MM.1S (cell line): Measurements from ENCODE around the gene DLG5.

Experiments used
- DNase-seq: peaks from one replicate; pipeline ENCODE4 v3.0.0-alpha.2; 2015
- H2AFZ ChIP-seq: fragments of 300-600 bp; sonication (generic); 2 replicates; pipeline ENCODE4 v1.6.0; 2016; ENCODE audit warnings: antibody characterized with exemption, low read length
- H3F3A ChIP-seq: fragments of 300-600 bp; sonication (generic); 2 replicates; pipeline ENCODE4 v1.6.1; 2016; ENCODE audit warnings: mild to moderate bottlenecking, antibody characterized with exemption, low read length, moderate library complexity, mixed read lengths; ENCODE audit not compliant: insufficient read depth
- H3K27ac ChIP-seq: fragments of 300-600 bp; sonication (generic); 2 replicates; pipeline ENCODE4 v1.5.1; 2016; ENCODE audit warnings: mild to moderate bottlenecking, low read length
- H3K27me3 ChIP-seq: fragments of 300-600 bp; sonication (generic); replicated peaks from 2 replicates; pipeline ENCODE4 v1.6.0; 2016; ENCODE audit warnings: low read length; ENCODE audit not compliant: insufficient read depth
- H3K36me3 ChIP-seq: fragments of 300-600 bp; sonication (generic); replicated peaks from 2 replicates; pipeline ENCODE4 v1.6.1; 2016; ENCODE audit warnings: mild to moderate bottlenecking, low read length, mixed read lengths; ENCODE audit not compliant: insufficient read depth
- H3K4me1 ChIP-seq: fragments of 300-600 bp; sonication (generic); 2 replicates; pipeline ENCODE4 v1.6.1; 2016; ENCODE audit warnings: low read length, mixed read lengths
- H3K4me2 ChIP-seq: fragments of 300-600 bp; sonication (generic); 2 replicates; pipeline ENCODE4 v1.6.0; 2016; ENCODE audit warnings: low read depth, low read length
- H3K4me3 ChIP-seq: fragments of 300-600 bp; sonication (generic); 2 replicates; pipeline ENCODE4 v1.5.1; 2016; ENCODE audit warnings: low read length, mixed read lengths
- H3K79me2 ChIP-seq: fragments of 300-600 bp; sonication (generic); 2 replicates; pipeline ENCODE4 v1.6.1; 2016; ENCODE audit warnings: mixed run types, low read length, mixed read lengths
- H3K9ac ChIP-seq: fragments of 300-600 bp; sonication (generic); 2 replicates; pipeline ENCODE4 v1.6.1; 2016; ENCODE audit warnings: low read length, mixed read lengths
- H3K9me2 ChIP-seq: fragments of 300-600 bp; sonication (generic); replicated peaks from 2 replicates; pipeline ENCODE4 v1.6.1; 2016; ENCODE audit warnings: mild to moderate bottlenecking, low read length, mixed read lengths; ENCODE audit not compliant: insufficient read depth
- H3K9me3 ChIP-seq: fragments of 300-600 bp; sonication (generic); replicated peaks from 2 replicates; pipeline ENCODE4 v1.6.1; 2016; ENCODE audit warnings: mild to moderate bottlenecking, low read length, mixed read lengths; ENCODE audit not compliant: insufficient read depth
- H4K20me1 ChIP-seq: fragments of 300-600 bp; sonication (generic); 2 replicates; pipeline ENCODE4 v1.6.1; 2016; ENCODE audit warnings: mild to moderate bottlenecking, low read length, moderate library complexity, mixed read lengths; ENCODE audit not compliant: insufficient read depth
- EZH2 ChIP-seq: fragments of 300-600 bp; sonication (generic); optimal IDR thresholded peaks from 2 replicates; pipeline ENCODE3; 2017; ENCODE audit warnings: low read depth, mild to moderate bottlenecking, antibody characterized with exemption, low read length, mixed read lengths
- EZH2phosphoT487 ChIP-seq: fragments of 300-600 bp; sonication (generic); IDR thresholded peaks from 2 replicates; pipeline ENCODE4 v1.6.1; 2018; ENCODE audit warnings: antibody characterized with exemption, low read length
- TF ChIP-seq, protein P1 (sequence below): fragments of 300-600 bp; sonication (generic); IDR thresholded peaks from 2 replicates; pipeline ENCODE4 v1.5.1; 2016; ENCODE audit warnings: antibody characterized with exemption, low read length, mixed read lengths

DLG5 gene

GRCh38 chr10:77828377-77828776, 98.2 kb downstream of the DLG5 start:
- Histone ChIP-seq H3K9me3 (no peaks in the 10 kb centered on the region), H3K36me3 (no peaks in the 10 kb centered on the region), H3K27me3 (no peaks in the 10 kb centered on the region), H4K20me1 (no peaks in the 10 kb centered on the region), H2AFZ (no peak overlapping the region), H3K4me3 (no peak overlapping the region), H3K9me2 (no peaks in the 10 kb centered on the region), H3F3A (no peaks in the 10 kb centered on the region), H3K4me2 (no peak overlapping the region), H3K27ac (no peak overlapping the region), H3K4me1 (no peaks in the 10 kb centered on the region), H3K79me2 (no peaks in the 10 kb centered on the region), H3K9ac (no peak overlapping the region)
- no peak for DNase-seq
- TF ChIP-seq EZH2phosphoT487 (no peak), EZH2 (no peak)
- TF ChIP-seq, protein P1, sequence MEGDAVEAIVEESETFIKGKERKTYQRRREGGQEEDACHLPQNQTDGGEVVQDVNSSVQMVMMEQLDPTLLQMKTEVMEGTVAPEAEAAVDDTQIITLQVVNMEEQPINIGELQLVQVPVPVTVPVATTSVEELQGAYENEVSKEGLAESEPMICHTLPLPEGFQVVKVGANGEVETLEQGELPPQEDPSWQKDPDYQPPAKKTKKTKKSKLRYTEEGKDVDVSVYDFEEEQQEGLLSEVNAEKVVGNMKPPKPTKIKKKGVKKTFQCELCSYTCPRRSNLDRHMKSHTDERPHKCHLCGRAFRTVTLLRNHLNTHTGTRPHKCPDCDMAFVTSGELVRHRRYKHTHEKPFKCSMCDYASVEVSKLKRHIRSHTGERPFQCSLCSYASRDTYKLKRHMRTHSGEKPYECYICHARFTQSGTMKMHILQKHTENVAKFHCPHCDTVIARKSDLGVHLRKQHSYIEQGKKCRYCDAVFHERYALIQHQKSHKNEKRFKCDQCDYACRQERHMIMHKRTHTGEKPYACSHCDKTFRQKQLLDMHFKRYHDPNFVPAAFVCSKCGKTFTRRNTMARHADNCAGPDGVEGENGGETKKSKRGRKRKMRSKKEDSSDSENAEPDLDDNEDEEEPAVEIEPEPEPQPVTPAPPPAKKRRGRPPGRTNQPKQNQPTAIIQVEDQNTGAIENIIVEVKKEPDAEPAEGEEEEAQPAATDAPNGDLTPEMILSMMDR: no peak

DNA sequence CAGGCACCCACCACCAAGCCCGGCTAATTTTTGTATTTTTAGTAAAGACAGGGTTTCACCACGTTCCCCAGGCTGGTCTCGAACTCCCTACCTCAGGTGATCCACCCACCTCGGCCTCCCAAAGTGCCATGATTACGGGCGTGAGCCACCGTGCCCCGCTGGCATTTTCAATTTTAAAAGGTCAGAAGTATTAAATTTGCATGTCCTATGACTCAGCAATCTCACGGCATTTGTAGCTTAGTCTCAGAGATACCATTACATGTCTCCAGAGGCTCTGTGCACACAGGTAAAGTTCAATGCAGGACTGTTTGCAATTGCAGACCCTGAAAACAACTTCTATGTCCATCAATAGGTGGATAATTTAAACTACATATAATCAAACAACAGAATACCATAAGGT, 99.2 kb downstream of the DLG5 start:
- Histone ChIP-seq H3K4me2 (no peak overlapping the region), H3K79me2 (no peaks in the 10 kb centered on the region), H3K9ac (no peak overlapping the region)

DNA sequence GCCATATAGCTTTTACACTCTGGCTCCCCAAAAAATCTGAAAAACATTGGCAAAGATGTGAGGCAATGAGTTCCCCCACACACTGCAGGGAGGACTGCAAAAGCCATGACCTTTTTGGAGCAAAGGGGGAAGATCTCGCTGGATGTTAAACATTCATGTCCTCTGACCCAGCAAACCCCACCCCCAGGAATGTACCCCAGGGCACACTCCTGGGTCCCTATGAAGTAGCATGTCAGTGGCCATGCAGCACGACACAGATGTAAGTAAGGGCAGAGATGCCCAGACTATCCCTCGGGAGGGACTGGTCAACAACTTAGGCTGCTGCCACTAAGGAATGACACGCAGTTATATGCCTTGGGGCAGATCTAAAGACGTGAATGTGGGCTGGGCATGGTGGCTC, 100.6 kb downstream of the DLG5 start:
- no peaks in the 10 kb centered on the region for H3K36me3 ChIP-seq
- TF ChIP-seq, protein P1: no peak
- TF ChIP-seq EZH2: no peak
- TF ChIP-seq EZH2phosphoT487: no peak

More for the DNA sequence above, 99.2 kb downstream of the DLG5 start:
- TF ChIP-seq EZH2 (no peak), EZH2phosphoT487 (no peak)
- TF ChIP-seq, protein P1: no peak
- no peak for DNase-seq
- Histone ChIP-seq H3K27ac (no peak overlapping the region), H3K4me3 (no peak overlapping the region), H3F3A (no peaks in the 10 kb centered on the region), H4K20me1 (no peaks in the 10 kb centered on the region), H2AFZ (no peak overlapping the region), H3K36me3 (no peaks in the 10 kb centered on the region), H3K27me3 (no peaks in the 10 kb centered on the region), H3K9me2 (no peaks in the 10 kb centered on the region), H3K9me3 (no peaks in the 10 kb centered on the region), H3K4me1 (no peaks in the 10 kb centered on the region)

More for the DNA sequence above, 100.6 kb downstream of the DLG5 start:
- Histone ChIP-seq H3K4me2 (no peak overlapping the region), H3K9me3 (no peaks in the 10 kb centered on the region), H3K79me2 (no peaks in the 10 kb centered on the region), H3K27me3 (no peaks in the 10 kb centered on the region), H3F3A (no peaks in the 10 kb centered on the region), H3K9me2 (no peaks in the 10 kb centered on the region), H3K4me3 (no peak overlapping the region), H3K27ac (no peak overlapping the region), H2AFZ (no peak overlapping the region), H3K4me1 (no peaks in the 10 kb centered on the region), H3K9ac (no peak overlapping the region), H4K20me1 (no peaks in the 10 kb centered on the region)
- DNase-seq: no peak
